ENCODE results near the gene TMEM198. TPM values are rescaled to one million over a fixed set of nuclear protein-coding genes. Genes with fewer than 3 reads are reported as not detected.

The TMEM198 gene
- total and polyA plus RNA-seq, 9 of the 15 experiments (the other 6 are each of a cell fraction or from before 2014, with no cell fraction given), result 0.03 to 3.8 (median 1.0) TPM

GRCh38 chr2:219514196-219514761, 29.5 kb upstream of the TMEM198 start, which contains the start of gene ASIC4 (continued):
- TF ChIP-seq POLR2H (tag; IDR thresholded peaks at IDR 0.05; ENCODE audit: low read depth), result no peak
- no peak for TF ChIP-seq ZNF232 (CRISPR knock-in tag; IDR thresholded peaks at IDR 0.05)
- TF ChIP-seq EGR1 (conservative IDR thresholded peaks at IDR 0.05), result peak; percentile 59
- TF ChIP-seq FIP1L1 (IDR thresholded peaks at IDR 0.05; ENCODE audit: low read depth, low read length, poor library complexity, severe bottlenecking), result no peak
- TF ChIP-seq XRCC3 (IDR thresholded peaks at IDR 0.05), result no peak
- TF ChIP-seq ARID2 (IDR thresholded peaks at IDR 0.05), result no peak
- no peak for TF ChIP-seq FOXK1 (CRISPR knock-in tag; IDR thresholded peaks at IDR 0.05; ENCODE audit: borderline replicate concordance)
- no peak for TF ChIP-seq ZNF23 (CRISPR knock-in tag; IDR thresholded peaks at IDR 0.05)
- TF ChIP-seq, protein P1, sequence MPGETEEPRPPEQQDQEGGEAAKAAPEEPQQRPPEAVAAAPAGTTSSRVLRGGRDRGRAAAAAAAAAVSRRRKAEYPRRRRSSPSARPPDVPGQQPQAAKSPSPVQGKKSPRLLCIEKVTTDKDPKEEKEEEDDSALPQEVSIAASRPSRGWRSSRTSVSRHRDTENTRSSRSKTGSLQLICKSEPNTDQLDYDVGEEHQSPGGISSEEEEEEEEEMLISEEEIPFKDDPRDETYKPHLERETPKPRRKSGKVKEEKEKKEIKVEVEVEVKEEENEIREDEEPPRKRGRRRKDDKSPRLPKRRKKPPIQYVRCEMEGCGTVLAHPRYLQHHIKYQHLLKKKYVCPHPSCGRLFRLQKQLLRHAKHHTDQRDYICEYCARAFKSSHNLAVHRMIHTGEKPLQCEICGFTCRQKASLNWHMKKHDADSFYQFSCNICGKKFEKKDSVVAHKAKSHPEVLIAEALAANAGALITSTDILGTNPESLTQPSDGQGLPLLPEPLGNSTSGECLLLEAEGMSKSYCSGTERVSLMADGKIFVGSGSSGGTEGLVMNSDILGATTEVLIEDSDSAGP (CRISPR knock-in tag; IDR thresholded peaks at IDR 0.05), result no peak
- TF ChIP-seq STAT5A (IDR thresholded peaks at IDR 0.05; ENCODE audit: borderline replicate concordance, low read length), result peak; percentile 79
- TF ChIP-seq ZNF133 (CRISPR knock-in tag; IDR thresholded peaks at IDR 0.05), result no peak
- TF ChIP-seq NRF1 (conservative IDR thresholded peaks at IDR 0.05 in 1 of 2, IDR thresholded peaks at IDR 0.05 in 1 of 2), result peak; percentile 84 to 86
- TF ChIP-seq, protein P2, sequence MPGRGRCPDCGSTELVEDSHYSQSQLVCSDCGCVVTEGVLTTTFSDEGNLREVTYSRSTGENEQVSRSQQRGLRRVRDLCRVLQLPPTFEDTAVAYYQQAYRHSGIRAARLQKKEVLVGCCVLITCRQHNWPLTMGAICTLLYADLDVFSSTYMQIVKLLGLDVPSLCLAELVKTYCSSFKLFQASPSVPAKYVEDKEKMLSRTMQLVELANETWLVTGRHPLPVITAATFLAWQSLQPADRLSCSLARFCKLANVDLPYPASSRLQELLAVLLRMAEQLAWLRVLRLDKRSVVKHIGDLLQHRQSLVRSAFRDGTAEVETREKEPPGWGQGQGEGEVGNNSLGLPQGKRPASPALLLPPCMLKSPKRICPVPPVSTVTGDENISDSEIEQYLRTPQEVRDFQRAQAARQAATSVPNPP (IDR thresholded peaks at IDR 0.05; ENCODE audit: borderline replicate concordance, insufficient read depth, insufficient read length), result no peak
- TF ChIP-seq MTF1 (CRISPR knock-in tag; IDR thresholded peaks at IDR 0.05; ENCODE audit: borderline replicate concordance), result no peak
- no peak for TF ChIP-seq ZNF124 (CRISPR knock-in tag; IDR thresholded peaks at IDR 0.05)
- TF ChIP-seq HINFP (tag; conservative IDR thresholded peaks at IDR 0.05; ENCODE audit: low read depth), result no peak
- peak; percentile 95 for TF ChIP-seq BHLHE40 (IDR thresholded peaks at IDR 0.05; ENCODE audit: low read length)
- TF ChIP-seq SAFB (IDR thresholded peaks at IDR 0.05; ENCODE audit: borderline replicate concordance, low read depth, low read length), result peak; percentile 83
- TF ChIP-seq, protein P3, sequence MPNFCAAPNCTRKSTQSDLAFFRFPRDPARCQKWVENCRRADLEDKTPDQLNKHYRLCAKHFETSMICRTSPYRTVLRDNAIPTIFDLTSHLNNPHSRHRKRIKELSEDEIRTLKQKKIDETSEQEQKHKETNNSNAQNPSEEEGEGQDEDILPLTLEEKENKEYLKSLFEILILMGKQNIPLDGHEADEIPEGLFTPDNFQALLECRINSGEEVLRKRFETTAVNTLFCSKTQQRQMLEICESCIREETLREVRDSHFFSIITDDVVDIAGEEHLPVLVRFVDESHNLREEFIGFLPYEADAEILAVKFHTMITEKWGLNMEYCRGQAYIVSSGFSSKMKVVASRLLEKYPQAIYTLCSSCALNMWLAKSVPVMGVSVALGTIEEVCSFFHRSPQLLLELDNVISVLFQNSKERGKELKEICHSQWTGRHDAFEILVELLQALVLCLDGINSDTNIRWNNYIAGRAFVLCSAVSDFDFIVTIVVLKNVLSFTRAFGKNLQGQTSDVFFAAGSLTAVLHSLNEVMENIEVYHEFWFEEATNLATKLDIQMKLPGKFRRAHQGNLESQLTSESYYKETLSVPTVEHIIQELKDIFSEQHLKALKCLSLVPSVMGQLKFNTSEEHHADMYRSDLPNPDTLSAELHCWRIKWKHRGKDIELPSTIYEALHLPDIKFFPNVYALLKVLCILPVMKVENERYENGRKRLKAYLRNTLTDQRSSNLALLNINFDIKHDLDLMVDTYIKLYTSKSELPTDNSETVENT (CRISPR knock-in tag; IDR thresholded peaks at IDR 0.05), result no peak
- peak; percentile 93 for TF ChIP-seq FOXK2 (conservative IDR thresholded peaks at IDR 0.05 in 1 of 2, IDR thresholded peaks at IDR 0.05 in 1 of 2; ENCODE audit: low read depth in 2 of 2)
- TF ChIP-seq ZBTB17 (CRISPR knock-in tag; IDR thresholded peaks at IDR 0.05), result peak; percentile 87
- TF ChIP-seq PHF20 (IDR thresholded peaks at IDR 0.05; ENCODE audit: partially characterized antibody), result peak; percentile 69
- no peak for TF ChIP-seq HDGF (IDR thresholded peaks at IDR 0.05)
- no peak for TF ChIP-seq HIVEP1 (CRISPR knock-in tag; IDR thresholded peaks at IDR 0.05)

Measured in K562 (cell line).